Psoas muscle (tissue), 8 donors: ENCODE results near the gene SYN1. TPM values are rescaled to one million over a fixed set of nuclear protein-coding genes. Genes with fewer than 3 reads are reported as not detected.

Experiments used
- ATAC-seq, 4 donors: fragments of 200-7000 bp; cut with Tn5 transposase; one replicate each; pipeline ENCODE4 v1.9.1; 2020; ENCODE audit warnings: moderate library complexity in 3 of 4, mild to moderate bottlenecking in 2 of 4
- DNase-seq, 2 donors: peaks; one replicate each; pipeline ENCODE4 v3.0.0-alpha.2; 2020
- H3K27ac ChIP-seq: fragments of 200-600 bp; one replicate; pipeline ENCODE4 v1.8.0; 2022
- H3K27me3 ChIP-seq, 3 donors: fragments of 200-600 bp in 1 of 3; one replicate each; pipeline versions ENCODE4 v1.6.1 to v1.8.0; 2013 to 2022; ENCODE audit warnings: low read length in 2 of 3, mild to moderate bottlenecking in 2 of 3, moderate library complexity in 1 of 3; ENCODE audit not compliant: insufficient read depth in 3 of 3
- H3K36me3 ChIP-seq, 2 donors: fragments of 200-600 bp in 1 of 2; one replicate each; pipeline versions ENCODE4 v1.6.1 to v1.8.0; 2013 to 2022; ENCODE audit warnings: low read depth in 1 of 2, mild to moderate bottlenecking in 1 of 2, moderate library complexity in 1 of 2; ENCODE audit not compliant: insufficient read depth in 1 of 2
- H3K4me1 ChIP-seq: fragments of 200-600 bp; one replicate; pipeline ENCODE4 v1.8.0; 2022
- H3K4me3 ChIP-seq: fragments of 200-600 bp; one replicate; pipeline ENCODE4 v1.8.0; 2022; ENCODE audit warnings: mild to moderate bottlenecking
- H3K9me3 ChIP-seq: fragments of 200-600 bp; one replicate; pipeline ENCODE4 v1.8.0; 2022
- WGBS, 3 donors: extraction: QIAGEN DNeasy Blood & Tissue Kit; methylation state at CpG; one replicate each; pipeline versions ENCODE4 v1.1.6 to v1.1.7; 2013; 5-methylcytosine and 5-hydroxymethylcytosine counted together
- intact Hi-C, 2 donors: fragments of 100-400 bp; cut with DNase I; formaldehyde crosslinking; loops; one replicate each; pipeline versions ENCODE4 v1.11.0 to v1.14.2; 2022
- polyA plus RNA-seq, 3 donors: library from polyadenylated mRNA; stranded (reverse); fragments of 200-250 nt; gene quantifications; one replicate each; pipeline ENCODE4 v1.2.3, GENCODE V29; 2013
- total RNA-seq, 4 donors: library from RNA; stranded (reverse); fragmentation: NEBNext Ultra II Directional in 2 of 4; extraction: Animal tissue kit (Norgen Biotek cat#: 25700) in 2 of 4; gene quantifications; one replicate each; pipeline versions ENCODE4 v1.2.1 to v1.2.4, GENCODE V29; 2021 to 2023
- TF ChIP-seq, protein P1 (sequence below): fragments of 200-600 bp; IDR thresholded peaks from one replicate; pipeline ENCODE4 v1.8.0; 2022; ENCODE audit warnings: antibody characterized with exemption
- donor health status: healthy with polysubstance abuse.
- donor health status: DM: no; HTN: no; CAD: no; lungs with moderate emphysema.
- donor health status: Bipolar disorder and iron deficiency.
- donor health status: healthy.
- donor health status: DM: yes; HTN: yes; CAD: no.
- donor health status: DM: no; HTN: no; CAD: no.
- donor health status: DM: no; HTN: no; CAD: no.
- donor health status: DM: yes; HTN: yes; CAD: no.

SYN1 gene
- total and polyA plus RNA-seq, 7 donors, result 0.80 to 7.0 (median 2.3) TPM

GRCh38 chrX:47584714-47585113, 34.9 kb downstream of the SYN1 start:
- no peak for ATAC-seq
- peaks cover 0 to 11% (median 3%) of the 10 kb centered on the region in 3 donors for H3K27me3 ChIP-seq
- no peak for DNase-seq
- intact Hi-C loops, result no loop called here
- no peaks in the 10 kb centered on the region for H3K9me3 ChIP-seq
- H3K4me1 ChIP-seq, result no peaks in the 10 kb centered on the region
- H3K27ac ChIP-seq, result no peak overlapping the region
- WGBS, 3 donors, result 73 to 79% (median 75%) methylated on average over 6 of the region's 6 CpGs
- TF ChIP-seq, protein P1, sequence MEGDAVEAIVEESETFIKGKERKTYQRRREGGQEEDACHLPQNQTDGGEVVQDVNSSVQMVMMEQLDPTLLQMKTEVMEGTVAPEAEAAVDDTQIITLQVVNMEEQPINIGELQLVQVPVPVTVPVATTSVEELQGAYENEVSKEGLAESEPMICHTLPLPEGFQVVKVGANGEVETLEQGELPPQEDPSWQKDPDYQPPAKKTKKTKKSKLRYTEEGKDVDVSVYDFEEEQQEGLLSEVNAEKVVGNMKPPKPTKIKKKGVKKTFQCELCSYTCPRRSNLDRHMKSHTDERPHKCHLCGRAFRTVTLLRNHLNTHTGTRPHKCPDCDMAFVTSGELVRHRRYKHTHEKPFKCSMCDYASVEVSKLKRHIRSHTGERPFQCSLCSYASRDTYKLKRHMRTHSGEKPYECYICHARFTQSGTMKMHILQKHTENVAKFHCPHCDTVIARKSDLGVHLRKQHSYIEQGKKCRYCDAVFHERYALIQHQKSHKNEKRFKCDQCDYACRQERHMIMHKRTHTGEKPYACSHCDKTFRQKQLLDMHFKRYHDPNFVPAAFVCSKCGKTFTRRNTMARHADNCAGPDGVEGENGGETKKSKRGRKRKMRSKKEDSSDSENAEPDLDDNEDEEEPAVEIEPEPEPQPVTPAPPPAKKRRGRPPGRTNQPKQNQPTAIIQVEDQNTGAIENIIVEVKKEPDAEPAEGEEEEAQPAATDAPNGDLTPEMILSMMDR, result no peak
- H3K36me3 ChIP-seq, result no peaks in the 10 kb centered on the region
- H3K4me3 ChIP-seq, result no peak overlapping the region

DNA sequence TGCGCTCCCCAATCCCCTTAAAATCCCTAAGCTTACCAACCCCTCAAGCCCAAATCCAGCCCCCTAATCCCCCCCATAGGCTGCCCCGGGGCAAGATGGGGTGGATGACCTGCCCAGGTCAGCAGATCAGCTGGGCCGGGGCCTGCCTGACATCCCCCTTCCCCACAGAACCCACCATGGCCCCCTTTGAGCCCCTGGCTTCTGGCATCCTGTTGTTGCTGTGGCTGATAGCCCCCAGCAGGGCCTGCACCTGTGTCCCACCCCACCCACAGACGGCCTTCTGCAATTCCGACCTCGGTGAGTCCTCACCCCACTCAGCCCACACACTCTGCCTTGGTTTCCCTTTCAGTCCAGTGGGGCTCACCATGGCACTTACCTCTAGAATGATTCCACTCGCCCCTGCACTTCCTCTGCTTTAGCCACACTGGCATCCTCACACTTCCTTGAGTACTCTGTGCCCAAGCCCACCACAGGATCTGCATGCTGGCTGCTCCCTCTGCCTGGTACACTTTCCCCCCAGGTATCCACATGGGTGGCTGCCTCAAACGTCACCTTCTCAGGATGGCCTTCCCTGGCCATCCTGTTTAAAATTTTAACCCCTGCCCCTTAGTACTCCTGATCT, 36.3 kb downstream of the SYN1 start:
- H3K27me3 ChIP-seq, result peaks cover 0 to 18% (median 3%) of the 10 kb centered on the region in 3 donors
- no peaks in the 10 kb centered on the region for H3K9me3 ChIP-seq
- no peaks in the 10 kb centered on the region for H3K4me1 ChIP-seq
- TF ChIP-seq, protein P1, result no peak
- H3K4me3 ChIP-seq, result peak overlapping the region; percentile 25
- 53 to 56% (median 56%) methylated on average over 7 to 8 of the region's 8 CpGs for WGBS, 3 donors
- no peak for DNase-seq
- no peak overlapping the region for H3K27ac ChIP-seq
- no peak for ATAC-seq
- no peaks in the 10 kb centered on the region for H3K36me3 ChIP-seq
- intact Hi-C loops, result no loop called here

- Histone ChIP-seq H3K9me3 (no peaks in the 10 kb centered on the region), H3K4me1 (no peaks in the 10 kb centered on the region), H3K4me3 (peak within 1 kb of the TSS; percentile 60), H3K27ac (peak within 1 kb of the TSS; percentile 39), H3K27me3 (peaks cover 0 to 22% (median 3%) of the 10 kb centered on the region in 3 donors), H3K36me3 (no peaks in the 10 kb centered on the region)
- DNase-seq, result peak; percentile 89 to 92
- whole genome bisulfite sequencing, 3 donors, result 8 to 26% (median 26%) methylated on average over 5 to 27 of the region's 28 CpGs
- intact Hi-C loops, result no loop called here
- peak; percentile 92 to 95 (median 94) for ATAC-seq
- TF ChIP-seq, protein P1, result no peak
Observed at GRCh38 chrX:47581731-47582647, 37.7 kb downstream of the SYN1 start, which contains the start of gene TIMP1. Gene TIMP1 (plus strand): TSS chrX:47582436. CDS start chrX:47583416, 980 bp downstream.

- intact Hi-C loops, result no loop called here
- no peak overlapping the region for H3K4me3 ChIP-seq
- no peaks in the 10 kb centered on the region for H3K9me3 ChIP-seq
- no peak overlapping the region for H3K27ac ChIP-seq
- no peaks in the 10 kb centered on the region for H3K36me3 ChIP-seq
- TF ChIP-seq, protein P1, result no peak
- H3K27me3 ChIP-seq, result peaks cover 0 to 29% (median 3%) of the 10 kb centered on the region in 3 donors
- ATAC-seq (no peak), DNase-seq (no peak)
- no peaks in the 10 kb centered on the region for H3K4me1 ChIP-seq
- WGBS, 3 donors, result 51 to 60% (median 57%) methylated on average over 8 to 9 of the region's 9 CpGs
Observed at GRCh38 chrX:47579537-47579936, 40.1 kb downstream of the SYN1 start.
